CD4-positive, alpha-beta T cell treated with Interleukin-15 for 4 hours (primary cell): ENCODE results near the gene PLCD1.
A peak's percentile ranks its signal among the peaks of the same experiment; 100 is the strongest.
"Not testable (repeated sequence)": the region's sequence is repeated elsewhere in the genome, so short reads cannot be mapped to it uniquely, and the experiment has no call there.

Experiments used
- DNase-seq: peaks from one replicate; pipeline ENCODE4 v3.0.0-alpha.2; 2020; ENCODE audit warnings: low spot score

Gene PLCD1

DNA sequence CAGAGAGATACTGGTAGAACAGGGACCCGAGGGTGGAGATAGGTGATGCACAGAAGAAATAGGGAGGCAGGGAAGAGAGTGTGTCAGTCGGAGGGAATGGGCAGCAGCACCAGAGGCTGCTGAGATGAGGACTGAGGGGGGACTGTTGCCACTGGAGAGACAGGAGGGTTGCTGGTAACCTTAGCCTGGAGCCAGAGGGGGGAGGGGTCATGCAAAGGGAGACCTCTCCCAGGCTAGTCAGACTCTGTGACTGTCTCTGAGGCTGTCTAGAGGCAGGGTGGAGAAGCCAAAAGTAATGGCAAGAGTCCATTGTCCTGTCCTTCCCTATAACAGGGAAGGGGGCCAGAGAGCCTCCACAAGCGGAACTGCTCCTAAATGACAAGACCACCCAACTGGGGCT is 7.5 kb upstream of the PLCD1 start:
- DNase-seq, result no peak

DNA sequence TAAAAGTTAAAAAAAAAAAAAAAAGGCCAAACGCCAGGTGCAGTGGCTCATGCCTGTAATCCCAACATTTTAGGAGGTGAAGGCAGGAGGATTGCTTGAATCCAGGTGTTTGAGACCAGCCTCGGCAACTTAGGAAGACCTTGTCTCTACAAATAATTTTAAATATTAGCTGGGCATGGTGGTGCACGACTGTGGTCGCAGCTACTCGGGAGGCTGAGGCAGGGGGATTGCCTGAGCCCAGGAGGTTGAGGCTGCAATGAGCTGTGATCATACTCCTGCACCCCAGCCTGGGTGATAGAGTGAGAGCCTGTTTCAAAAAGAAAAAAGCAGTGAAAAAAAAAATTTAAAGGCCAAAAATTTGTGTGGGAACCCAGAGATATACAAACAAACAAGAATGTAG is 6.8 kb upstream of the PLCD1 start:
- no peak for DNase-seq

DNA sequence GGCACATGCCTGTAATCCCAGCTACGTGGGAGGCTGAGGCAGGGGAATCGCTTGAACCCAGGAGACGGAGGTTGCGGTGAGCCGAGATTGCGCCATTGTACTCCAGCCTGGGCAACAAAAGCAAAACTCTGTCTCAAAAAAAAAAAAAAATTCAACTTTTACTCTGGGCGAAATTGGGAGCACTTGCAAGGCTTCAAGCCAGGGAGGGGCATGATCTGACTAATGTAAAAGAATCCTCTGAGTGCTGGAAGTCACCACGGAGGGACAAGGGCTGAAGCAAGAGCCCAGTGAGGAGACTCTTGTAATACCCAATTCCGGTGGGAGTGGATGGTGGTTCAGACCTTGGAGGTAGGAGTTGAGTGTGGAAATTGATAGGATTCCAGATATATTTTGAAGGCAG is 4.9 kb upstream of the PLCD1 start:
- DNase-seq, result not testable (repeated sequence)

DNA sequence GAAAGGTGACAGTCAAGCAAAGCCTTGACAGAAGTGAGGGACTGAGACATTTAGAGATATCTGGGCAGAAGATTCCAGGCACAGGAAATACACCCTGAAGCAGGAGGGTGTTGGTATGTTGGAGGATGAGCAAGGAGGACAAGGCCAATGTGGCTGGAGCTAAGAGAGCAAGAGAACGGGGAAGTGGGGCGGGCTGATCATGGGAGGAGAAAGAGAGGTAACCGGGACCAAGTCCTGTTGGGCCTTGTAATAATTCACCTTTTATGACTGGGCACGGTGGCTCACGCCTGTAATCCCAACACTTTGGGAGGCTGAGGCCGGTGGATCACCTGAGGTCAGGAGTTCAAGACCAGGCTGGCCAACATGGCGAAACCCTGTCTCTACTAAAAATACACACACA is 4.1 kb upstream of the PLCD1 start:
- DNase-seq, result not testable (repeated sequence)

DNA sequence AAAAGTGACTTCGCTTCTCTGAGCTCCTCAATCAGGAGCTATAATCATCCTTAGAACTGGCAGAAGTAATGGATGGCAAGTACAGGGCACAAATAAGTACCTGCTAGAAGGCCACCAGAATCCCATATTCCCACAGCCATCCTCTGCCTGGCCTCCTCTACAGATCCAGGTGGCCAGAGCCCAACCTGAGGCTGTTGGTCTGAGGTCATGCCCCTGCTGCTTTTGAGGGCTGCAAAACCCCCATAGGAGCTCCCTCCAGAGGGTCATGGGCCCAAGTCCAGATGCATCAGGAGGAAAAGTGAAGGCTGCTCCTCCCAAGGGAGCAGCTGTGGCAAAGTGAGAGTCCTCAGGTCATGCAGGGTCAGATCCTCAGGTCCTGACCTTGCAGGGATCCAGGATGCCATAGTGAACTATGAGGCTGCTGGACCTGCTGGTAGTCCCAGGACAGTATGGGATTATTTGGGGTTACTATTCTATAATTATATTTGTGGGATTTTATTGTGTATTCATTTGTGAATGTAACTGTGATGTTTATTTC is 3.0 kb upstream of the PLCD1 start:
- DNase-seq, result no peak

DNA sequence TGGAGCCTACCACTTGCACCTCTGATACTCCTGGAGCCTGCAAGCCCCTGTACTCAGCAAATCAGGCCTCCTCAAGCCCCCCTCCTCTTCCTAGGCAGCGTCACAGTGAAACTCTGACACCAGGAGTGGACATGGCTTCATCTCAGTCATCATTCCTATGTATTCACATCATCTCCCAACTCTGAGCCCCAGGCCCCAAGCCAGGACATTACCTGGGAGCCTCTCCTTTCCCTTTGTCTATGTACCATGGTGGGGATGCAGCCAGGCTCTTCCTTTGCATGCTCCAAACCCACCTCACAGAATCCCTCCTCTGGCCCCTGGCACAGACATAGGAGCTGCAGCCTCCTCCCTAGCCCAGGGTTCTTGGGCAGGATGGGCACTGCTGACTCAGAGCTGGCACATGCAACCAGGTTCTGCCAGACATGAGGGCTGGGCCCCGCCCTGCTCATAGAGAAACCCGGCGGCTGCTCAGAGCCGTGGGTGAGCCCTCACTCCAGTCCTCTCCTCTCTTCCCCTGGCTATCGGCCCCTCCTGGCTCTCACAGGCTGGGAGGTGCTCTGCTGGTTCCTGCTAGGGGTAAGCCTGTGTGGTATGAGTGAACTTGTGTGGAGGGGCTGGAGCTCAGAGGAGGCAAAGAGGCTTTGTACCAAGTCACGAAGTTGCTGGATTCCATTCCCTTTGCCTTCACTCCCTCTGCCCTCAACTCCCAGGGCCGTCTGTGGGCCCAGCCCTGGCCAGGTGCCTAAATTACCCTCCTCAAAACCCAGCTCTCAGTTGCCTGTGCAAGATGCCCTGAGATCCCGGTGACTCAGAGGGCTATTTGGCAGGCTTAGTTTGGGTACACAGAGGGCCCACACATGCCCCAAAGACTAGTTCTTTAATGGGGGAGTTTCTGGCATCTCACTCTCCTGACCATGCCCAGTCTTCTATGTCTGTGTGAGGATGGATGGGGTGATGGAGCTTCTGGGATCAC is 1.9 kb upstream of the PLCD1 start:
- peak; percentile 83 for DNase-seq

DNA sequence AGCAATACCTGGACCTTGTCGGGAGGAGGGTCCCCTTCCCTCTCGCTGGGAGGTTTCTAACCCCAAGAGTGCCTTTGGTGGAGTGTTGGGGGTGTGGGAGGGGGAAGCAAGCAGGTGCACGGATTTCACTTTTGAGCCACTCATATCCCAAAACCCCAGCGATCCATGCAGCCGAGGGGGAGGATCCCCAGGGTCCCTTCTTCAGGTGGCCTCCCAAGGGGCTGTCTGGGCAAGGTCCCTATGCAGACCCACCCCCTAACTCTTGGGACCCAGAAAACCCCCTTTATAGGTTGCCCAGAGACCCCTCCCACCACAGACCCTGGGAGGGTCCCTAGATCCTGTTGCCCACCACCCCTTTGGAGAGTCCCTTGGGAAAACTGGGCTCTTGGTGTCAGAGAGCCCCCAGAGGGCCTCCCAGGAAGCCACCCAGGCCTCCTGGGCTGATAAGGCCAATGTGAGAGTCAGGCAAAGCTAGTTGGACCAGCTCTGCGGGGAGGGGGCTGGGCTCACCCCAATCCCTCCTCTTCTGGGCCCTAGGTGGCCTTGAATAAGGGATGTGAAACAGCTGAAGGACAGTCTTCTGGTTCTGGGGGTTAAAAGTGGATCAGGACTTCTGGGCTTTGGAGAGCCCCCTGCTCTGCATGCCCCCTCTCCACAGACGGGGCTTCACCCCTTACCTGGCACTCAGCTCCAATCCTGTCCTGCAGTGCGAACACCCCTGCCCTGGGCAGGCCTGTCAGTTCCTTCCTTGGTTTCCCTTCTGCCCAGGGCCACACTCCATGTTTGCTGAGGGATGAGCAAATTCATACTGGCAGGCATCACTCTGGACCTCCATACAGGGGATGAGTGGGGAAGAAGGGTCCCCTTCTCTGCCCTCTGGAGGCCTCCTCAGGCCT is 932 bp upstream of the PLCD1 start:
- no peak for DNase-seq

DNA sequence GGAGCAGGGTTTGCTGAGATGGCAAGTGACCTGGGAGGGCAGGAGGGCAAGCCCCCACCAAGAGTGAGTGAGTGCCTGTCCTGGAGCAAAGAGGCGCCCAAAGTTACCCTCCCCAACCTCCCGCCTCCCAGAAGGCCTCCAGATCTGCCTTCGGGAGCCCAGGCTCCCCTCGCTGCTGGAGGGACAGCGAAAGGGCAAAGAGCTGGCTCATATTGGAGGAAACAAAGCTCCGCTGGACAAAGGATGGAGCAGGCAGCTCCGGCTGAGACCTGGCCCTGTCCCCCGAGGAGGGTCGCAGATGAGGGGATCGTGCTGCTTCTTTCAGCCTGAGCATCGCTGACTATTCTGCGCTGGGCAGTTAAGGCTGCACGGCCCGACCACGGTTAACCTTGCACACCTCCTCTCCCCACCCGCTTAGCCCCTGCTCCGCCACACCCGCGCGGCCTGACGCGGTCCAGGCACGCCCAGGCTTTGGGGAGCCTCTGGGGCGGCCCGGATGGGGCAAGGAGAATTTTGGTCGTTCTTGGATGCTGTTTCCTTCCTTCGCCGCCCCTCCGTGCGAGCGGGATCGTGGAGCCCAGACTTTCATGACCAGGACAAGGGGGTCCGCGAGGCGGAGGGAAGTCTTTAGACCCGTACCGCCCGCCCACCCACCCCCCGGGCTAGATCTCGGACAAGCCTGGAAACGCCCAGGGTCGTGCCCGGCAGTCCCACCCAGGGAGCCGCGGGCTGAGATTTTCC is 651 bp downstream of the PLCD1 start:
- DNase-seq, result no peak

DNA sequence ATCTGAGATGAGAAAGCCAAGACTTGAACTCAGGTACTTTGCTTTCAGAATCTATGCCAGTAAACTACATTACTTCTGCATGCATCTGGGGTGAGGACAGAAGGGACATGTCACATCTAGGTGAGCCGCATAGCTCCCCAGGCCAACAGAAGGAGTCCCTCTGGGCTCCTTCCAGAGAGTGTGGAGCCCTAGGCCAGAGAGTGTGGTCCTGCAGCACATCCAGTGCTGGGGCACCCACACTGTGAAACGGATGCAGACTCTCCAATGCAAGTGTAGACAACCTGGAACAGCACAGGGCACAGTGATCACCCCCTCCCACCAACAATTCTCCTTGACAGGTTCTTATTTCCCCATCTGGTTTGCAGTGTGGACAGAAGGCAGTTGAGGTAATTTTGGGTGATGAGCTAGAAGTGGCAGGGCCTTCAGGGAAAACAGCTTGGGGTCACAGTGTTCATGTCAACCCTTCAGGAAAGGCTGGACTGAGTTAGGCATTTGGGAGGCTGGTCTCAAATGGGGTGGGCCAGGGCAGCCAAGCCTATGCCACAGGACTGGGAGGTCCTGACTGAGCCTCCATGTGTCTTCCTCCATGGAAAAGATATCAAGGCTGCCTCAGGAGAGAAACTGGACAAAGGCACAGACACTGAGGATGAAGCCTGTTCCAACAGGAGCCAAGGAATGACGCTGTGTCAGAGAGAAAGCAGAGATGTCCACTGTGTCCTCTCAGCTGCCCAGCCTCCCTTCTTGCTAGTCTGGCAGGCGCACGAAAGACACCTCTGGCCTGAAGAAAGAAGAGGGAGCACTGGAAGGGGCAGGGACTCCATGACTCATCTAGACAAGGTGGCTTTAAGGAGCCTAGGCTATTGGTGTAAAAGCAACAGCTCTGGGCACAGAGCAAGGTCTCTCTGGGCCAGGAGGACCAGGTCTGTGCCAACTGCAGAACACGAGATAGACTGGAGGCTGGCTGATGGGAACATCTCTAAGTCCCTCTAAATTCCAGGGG is 1.7 kb downstream of the PLCD1 start:
- no peak for DNase-seq

DNA sequence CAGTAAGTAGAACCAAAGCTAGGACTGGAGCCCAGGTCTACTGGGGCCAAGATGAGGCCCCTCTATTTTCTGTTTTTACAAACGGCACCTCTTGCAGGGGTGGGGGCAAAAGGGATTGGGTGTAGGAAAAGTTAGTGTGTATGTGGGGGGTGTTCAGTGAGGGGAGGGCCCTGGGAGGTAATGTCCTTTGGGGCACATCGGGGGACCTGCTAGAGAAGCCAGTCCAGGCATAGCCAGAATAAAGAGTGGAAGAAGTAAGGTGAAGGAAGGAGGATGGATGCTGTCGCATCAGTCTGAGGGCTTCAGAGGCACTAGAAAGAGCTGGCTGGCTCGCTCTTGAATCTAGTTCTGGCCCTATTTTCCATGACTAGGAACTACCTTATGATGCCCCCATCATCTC is 2.6 kb downstream of the PLCD1 start:
- DNase-seq, result no peak

DNA sequence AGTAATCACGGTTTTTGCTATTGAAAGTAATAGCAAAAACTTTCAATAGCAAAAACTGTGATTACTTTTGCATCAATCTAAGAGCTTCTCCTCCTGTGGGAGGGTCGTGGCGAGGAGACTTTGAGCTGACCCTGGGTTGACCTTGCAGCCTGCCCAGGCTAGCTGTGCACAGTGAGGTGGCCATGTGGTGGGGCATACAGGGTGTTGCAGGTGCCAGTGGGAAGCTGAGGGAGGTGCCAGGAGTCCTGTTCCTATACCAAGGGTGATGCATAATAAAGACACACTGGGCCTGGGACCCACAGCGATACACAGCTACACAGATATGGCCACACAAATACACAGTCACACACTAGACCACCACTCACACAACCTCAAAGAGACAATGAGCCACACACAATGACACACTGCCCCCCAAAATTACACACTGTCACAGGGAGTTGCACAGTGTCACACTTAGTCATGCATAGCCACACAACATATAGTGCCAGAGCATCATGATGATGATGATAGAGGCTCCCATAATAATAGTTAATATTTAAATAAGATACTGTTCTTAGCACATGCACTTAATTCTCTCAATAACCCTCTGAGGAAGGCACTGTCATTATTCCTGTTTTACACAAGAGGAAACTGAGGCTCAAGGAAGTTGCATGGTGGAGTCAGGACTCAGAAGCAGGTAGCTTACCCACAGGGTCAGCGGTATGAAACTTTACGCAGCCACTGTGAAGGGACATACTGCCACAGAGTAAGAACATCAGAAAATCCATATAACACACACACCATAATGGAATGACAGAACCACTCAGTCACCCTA is 6.3 kb downstream of the PLCD1 start:
- peak; percentile 41 for DNase-seq

DNA sequence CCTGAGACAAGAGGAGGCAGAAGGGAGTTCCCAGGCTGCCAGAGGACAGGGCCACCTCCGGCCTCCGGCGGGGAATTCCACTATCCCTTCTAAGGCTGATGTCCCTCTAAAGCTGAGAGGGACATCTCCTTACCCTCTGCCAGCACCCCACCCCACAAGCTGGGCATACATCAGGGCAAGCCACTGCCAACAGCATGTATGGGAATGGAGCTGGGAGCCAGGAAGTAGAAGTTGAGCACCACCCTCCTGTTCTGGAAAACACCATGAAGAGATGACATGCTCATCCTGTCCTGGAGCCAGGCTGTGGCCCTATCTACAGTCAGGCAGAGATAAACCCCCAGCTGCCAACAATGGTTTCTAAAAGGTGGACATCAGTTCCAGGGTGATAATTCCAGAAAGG is 7.1 kb downstream of the PLCD1 start:
- DNase-seq, result no peak

DNA sequence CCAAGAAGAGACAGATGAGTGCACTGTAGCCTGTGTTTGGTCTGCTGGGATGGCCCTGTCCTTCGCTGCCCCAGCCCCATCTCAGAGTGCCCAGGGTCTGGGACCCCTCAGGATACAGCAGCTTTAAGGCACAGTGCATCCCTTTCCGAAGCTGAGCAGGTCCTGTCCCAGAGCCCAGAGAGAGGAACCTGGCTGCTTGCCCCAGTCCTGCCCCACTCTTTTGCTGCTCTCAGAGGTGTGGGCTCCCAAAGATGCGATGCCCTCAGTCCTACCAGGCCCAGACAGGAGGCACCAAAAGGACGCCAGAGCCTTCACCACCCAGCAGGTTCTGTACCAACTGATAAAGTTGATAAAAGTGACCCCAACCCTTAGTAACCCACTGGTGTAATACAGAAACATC is 8.2 kb downstream of the PLCD1 start:
- DNase-seq, result no peak

DNA sequence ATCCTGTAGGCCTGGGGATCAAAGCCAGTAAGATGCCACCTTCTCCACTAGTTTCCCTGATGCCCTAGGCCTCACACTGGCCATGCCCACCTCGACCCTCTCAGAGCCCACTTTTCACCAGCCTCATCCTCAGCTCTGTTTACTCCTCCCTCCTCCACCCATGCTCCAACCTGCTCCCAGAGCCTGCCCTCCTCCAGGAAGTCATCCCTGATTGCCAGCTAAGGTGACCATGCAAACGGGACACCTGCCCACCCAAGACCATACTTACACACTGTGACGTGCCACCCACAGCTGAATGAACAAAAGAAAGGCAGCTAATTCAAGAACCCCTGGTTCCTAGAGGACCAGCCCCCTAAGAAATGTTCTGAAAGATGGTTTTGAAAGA is 9.1 kb downstream of the PLCD1 start:
- DNase-seq, result no peak

DNA sequence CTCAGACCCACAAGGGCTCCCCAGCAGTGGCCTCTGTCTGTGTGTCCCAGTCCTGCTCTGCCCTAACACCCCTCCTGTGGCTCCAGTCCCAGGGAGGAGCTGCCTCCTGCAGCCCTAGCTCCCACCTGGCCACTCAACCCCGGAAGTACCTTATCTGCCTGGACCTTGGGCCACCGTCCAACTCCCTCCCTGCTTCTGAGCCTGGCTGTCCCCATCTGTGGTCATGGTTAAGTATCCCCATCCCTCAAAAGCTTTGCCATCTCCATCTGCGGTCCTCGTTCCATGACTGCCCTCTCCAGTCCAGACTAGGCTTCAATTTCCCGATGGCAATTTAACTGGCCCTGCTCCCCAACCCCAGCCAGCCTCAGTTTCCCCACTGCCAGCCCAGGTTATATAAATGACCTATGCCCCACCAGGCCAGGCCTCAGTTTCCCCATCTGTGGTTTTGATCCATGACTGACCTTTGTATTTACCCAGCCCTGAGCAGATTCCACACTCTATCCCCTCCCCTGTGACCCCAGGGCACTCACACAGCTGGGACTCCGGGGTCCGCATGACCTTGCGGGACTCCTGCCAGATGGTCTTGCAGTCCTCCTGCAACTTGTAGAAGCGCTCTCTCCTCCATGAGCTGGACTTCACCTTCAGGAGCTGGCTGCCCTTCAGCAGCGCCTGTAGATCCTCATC is 9.6 kb downstream of the PLCD1 start:
- no peak for DNase-seq

DNA sequence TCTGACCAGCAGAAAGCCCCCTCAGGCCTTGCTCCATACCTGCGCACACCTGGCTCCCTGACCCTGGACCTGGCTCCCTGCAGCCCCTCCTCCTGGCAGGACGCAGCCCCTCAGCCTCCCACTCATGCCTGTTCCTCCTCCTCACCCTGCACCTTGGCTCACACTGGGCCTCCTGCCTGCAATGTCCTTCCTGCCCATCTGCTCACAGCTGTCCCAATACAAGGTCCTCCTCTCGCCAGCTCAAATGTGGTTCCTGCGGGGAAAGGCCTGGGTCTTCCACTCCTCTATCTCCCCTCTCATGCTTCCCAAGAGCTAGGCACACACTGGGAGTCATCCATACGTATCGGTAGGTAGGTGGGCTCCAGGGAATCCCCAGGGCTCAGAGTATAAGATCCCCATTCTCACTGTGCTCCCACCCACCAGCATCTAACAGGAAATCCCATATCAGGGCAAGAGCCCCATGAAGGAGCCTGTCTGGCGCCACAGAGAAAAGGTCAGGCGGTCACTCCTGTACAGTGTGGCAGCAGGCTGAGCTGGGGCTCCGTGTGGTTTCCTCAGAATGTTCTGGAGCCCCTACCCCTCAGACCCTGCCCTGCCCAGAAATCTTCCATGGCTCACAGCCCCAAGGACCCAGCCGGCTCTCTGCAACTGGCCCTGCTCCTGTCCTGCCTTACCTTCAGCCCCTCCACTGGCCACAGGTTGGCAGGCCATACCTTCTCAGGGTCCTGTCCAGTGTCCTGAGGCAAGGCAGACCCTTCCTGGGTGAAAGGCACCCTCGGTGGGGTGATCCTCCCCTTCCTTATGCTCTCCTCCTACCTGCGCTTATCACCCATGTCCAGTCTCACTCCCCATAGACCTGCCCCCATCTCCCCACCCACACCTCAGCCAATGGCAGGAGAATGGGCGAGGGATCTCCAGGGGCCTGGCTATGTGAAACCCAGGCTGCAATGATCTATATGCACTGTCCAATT is 10.9 kb downstream of the PLCD1 start:
- DNase-seq, result no peak

DNA sequence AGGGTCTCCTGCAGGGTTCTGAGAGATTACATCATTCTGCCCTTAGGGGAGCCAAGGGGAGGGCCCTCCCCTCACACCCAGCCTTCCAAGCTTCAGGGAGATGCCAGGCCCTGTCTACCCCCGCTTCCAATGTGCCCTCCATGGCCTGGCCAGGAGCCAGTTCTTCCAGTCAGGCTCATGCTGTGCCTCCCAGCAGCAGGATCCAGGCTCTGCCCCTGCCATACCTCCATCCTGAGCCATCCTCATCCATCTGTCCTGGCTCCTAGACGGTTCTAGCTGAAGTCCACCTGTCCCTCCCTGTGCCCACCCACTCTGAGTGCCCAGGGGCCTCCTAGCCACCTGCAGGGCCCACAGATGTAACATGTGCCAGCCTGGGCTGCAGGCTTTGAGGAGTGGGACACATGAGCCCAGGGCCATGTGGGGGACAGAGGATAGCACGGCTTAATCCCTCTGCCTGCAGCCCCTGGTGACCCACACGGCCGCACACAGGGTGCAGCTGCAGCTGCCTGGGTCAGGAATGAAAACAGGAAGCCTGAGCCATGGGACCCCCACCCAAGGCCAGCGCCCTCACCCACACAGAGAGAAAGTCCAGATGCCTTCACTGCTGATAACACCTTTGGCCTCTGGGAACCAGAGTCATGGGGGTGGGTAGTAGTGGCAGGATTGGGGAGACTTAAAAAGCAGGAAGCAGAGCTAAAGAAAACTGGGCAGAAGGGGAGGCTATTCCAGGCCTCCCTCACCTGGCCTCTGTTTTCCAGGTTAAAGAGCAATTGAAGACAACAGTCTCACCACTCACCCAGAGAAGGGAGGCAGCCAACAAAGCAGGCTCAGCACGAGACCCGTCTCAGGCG is 11.8 kb downstream of the PLCD1 start:
- DNase-seq, result no peak
